Natural killer cell (primary cell): Measurements from ENCODE around the gene CORT. TPM values are rescaled to one million over a fixed set of nuclear protein-coding genes. Genes with fewer than 3 reads are reported as not detected.

Source experiments
- ATAC-seq, 3 donors: fragments of 150-1000 bp in 2 of 3; fragments of 200-7000 bp in 1 of 3; cut with Tn5 transposase; 1 replicate in 1 of 3; 2 replicates in 2 of 3; pipeline ENCODE4 v1.10.0; 2021; ENCODE audit warnings: mild to moderate bottlenecking in 2 of 3, moderate library complexity in 2 of 3
- DNase-seq, 2 donors: peaks; one replicate each; pipeline versions ENCODE4 v3.0.0 to v3.0.0-alpha.2; 2013 to 2021; ENCODE audit warnings: mixed read lengths in 1 of 2
- H3K27ac ChIP-seq: one replicate; pipeline ENCODE4 v1.5.1; 2013; ENCODE audit warnings: mild to moderate bottlenecking, low read length
- H3K27me3 ChIP-seq: one replicate; pipeline ENCODE4 v1.6.1; 2013; ENCODE audit warnings: low read length; ENCODE audit not compliant: control insufficient read depth, insufficient read depth
- H3K36me3 ChIP-seq: one replicate; pipeline ENCODE4 v1.6.1; 2013; ENCODE audit warnings: low read length; ENCODE audit not compliant: control insufficient read depth, insufficient read depth
- H3K4me1 ChIP-seq: one replicate; pipeline ENCODE4 v1.6.1; 2013; ENCODE audit warnings: low read length; ENCODE audit not compliant: control insufficient read depth, insufficient read depth
- H3K4me3 ChIP-seq: one replicate; pipeline ENCODE4 v1.5.1; 2013; ENCODE audit warnings: low read length
- H3K9me3 ChIP-seq: one replicate; pipeline ENCODE4 v1.6.1; 2013; ENCODE audit warnings: low read length; ENCODE audit not compliant: control insufficient read depth, insufficient read depth
- H3K27ac Mint-ChIP-seq, 2 donors: one replicate each; pipeline ENCODE4 v1.8.0; 2022; ENCODE audit warnings: mild to moderate bottlenecking in 2 of 2, mixed read lengths in 2 of 2, moderate library complexity in 1 of 2
- H3K27me3 Mint-ChIP-seq, 2 donors: one replicate each; pipeline ENCODE4 v1.8.0; 2022; ENCODE audit warnings: low read depth in 2 of 2, mixed read lengths in 2 of 2
- H3K36me3 Mint-ChIP-seq: one replicate; pipeline ENCODE4 v1.8.0; 2022; ENCODE audit warnings: mixed read lengths
- H3K4me1 Mint-ChIP-seq, 2 donors: one replicate each; pipeline ENCODE4 v1.8.0; 2022; ENCODE audit warnings: mixed read lengths in 2 of 2
- H3K4me3 Mint-ChIP-seq: one replicate; pipeline ENCODE4 v1.8.0; 2022; ENCODE audit warnings: mild to moderate bottlenecking, moderate library complexity, mixed read lengths
- H3K9me3 Mint-ChIP-seq, 2 donors: one replicate each; pipeline ENCODE4 v1.8.0; 2022; ENCODE audit warnings: mixed read lengths in 2 of 2
- WGBS: methylation state at CpG from one replicate; pipeline ENCODE4 v1.1.7; 2013; ENCODE audit warnings: missing lambda C conversion rate; ENCODE audit not compliant: insufficient coverage; 5-methylcytosine and 5-hydroxymethylcytosine counted together
- intact Hi-C: fragments of 100-400 bp; cut with micrococcal nuclease; formaldehyde crosslinking; loops from one replicate; pipeline ENCODE4 v1.14.2; 2022
- total RNA-seq, 4 donors: library from RNA; stranded (reverse); fragments of 120-200 nt in 1 of 4; gene quantifications; one replicate each; pipeline versions ENCODE4 v1.2.3 to v1.2.4, GENCODE V29; 2013 to 2022
- TF ChIP-seq, protein P1 (sequence below): fragments of 200-600 bp; IDR thresholded peaks from one replicate; pipeline ENCODE4 v1.8.0; 2022; ENCODE audit warnings: antibody characterized with exemption

Gene CORT
- total RNA-seq, 3 donors from 2014 or later (not counting 1 experiment from before 2014, with no cell fraction given): not detected

DNA sequence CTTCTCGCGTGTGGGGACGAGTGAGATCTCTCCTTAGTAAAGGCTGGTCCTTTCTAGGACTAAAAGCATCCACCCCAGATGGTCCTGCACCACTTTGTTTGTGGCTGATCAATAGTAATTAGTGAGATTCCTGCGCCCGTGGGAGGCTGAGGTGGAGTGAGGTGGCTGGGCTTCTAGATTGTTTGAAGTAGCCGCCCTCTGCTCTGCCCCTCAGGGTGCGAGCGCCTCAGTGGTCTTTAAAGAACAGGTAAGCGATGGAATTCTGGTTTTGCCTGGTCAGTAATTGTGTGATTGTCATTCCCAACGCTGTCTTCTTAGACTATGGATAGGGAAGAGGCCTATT, 45.6 kb downstream of the CORT start:
- TF ChIP-seq, protein P1, sequence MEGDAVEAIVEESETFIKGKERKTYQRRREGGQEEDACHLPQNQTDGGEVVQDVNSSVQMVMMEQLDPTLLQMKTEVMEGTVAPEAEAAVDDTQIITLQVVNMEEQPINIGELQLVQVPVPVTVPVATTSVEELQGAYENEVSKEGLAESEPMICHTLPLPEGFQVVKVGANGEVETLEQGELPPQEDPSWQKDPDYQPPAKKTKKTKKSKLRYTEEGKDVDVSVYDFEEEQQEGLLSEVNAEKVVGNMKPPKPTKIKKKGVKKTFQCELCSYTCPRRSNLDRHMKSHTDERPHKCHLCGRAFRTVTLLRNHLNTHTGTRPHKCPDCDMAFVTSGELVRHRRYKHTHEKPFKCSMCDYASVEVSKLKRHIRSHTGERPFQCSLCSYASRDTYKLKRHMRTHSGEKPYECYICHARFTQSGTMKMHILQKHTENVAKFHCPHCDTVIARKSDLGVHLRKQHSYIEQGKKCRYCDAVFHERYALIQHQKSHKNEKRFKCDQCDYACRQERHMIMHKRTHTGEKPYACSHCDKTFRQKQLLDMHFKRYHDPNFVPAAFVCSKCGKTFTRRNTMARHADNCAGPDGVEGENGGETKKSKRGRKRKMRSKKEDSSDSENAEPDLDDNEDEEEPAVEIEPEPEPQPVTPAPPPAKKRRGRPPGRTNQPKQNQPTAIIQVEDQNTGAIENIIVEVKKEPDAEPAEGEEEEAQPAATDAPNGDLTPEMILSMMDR: no peak
- Histone ChIP-seq H3K36me3 (no peaks in the 10 kb centered on the region), H3K27me3 (no peaks in the 10 kb centered on the region), H3K4me1 (peaks cover 37% of the 10 kb centered on the region), H3K4me3 (peak overlapping the region; percentile 46), H3K9me3 (no peaks in the 10 kb centered on the region), H3K27ac (peak overlapping the region; percentile 77)
- no peak for DNase-seq
- Mint-ChIP-seq H3K4me3 (peak overlapping the region; percentile 94), H3K4me1 (peaks cover 36 to 44% of the 10 kb centered on the region in 2 donors), H3K27ac (peak overlapping the region; percentile 92 to 96), H3K27me3 (no peaks in the 10 kb centered on the region), H3K9me3 (no peaks in the 10 kb centered on the region), H3K36me3 (no peaks in the 10 kb centered on the region)
- WGBS: 75% methylated on average over 10 of the region's 10 CpGs
- intact Hi-C loops: loop anchor here (1.0 to 2.0 kb wide), 7 partner anchors 15 to 447 kb away; partner anchors contain the start of gene DFFA
- ATAC-seq: no peak

DNA sequence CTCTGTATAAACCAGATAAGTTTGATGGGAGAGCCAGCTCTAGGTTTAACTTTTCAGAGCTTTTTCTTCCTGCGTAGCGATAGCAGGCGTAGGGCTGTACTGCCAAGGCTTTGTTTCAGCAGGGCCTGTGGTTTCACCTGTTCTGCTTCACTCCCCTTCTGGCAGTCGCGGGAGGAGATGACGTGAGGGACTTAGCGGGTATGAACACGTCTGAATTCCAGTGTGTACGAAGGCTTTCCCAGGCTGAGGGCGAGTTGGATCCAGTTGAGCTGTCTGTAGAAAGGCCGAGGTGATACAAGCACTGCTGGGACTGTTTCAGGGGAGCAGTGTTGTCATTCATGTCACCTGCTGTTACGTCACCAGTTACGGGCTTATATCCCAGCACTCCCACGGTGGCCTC, 46.1 kb downstream of the CORT start:
- peak in 1 of 2 donors; percentile 62 for DNase-seq
- no peaks in the 10 kb centered on the region for H3K9me3 Mint-ChIP-seq
- peak overlapping the region; percentile 94 for H3K4me3 Mint-ChIP-seq
- H3K27ac Mint-ChIP-seq: peak overlapping the region; percentile 92 to 96
- peaks cover 37% of the 10 kb centered on the region for H3K4me1 ChIP-seq
- H3K9me3 ChIP-seq: no peaks in the 10 kb centered on the region
- no peaks in the 10 kb centered on the region for H3K36me3 Mint-ChIP-seq
- peaks cover 36 to 44% of the 10 kb centered on the region in 2 donors for H3K4me1 Mint-ChIP-seq
- ATAC-seq: no peak
- no peaks in the 10 kb centered on the region for H3K27me3 Mint-ChIP-seq
- H3K4me3 ChIP-seq: no peak overlapping the region
- TF ChIP-seq, protein P1: no peak
- H3K36me3 ChIP-seq: no peaks in the 10 kb centered on the region
- H3K27me3 ChIP-seq: no peaks in the 10 kb centered on the region
- intact Hi-C loops: loop anchor here (1.0 to 2.0 kb wide), 7 partner anchors 15 to 446 kb away; partner anchors contain the start of gene DFFA
- WGBS: 82% methylated on average over 14 of the region's 14 CpGs
- H3K27ac ChIP-seq: peak overlapping the region; percentile 77

DNA sequence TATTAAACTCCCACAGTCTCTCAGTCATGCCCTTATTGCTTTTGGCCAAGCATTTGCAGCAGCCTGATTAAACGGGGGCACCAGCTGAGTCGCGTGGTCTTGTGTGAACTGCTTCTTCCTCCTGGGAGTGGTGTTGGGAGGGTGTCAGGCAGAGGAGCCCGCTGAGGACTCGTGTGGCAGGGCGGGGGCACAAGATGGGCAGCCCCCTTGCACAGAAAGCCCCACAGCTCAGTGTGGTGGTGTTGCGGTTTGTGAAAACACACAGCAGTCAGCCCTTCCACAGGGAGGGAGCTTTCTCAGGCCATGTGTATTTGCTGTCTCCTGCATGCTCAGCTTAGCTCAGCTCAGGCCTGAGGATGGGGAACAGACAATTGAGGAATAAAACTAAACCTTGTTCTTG, 47.3 kb downstream of the CORT start:
- Mint-ChIP-seq H3K27me3 (no peaks in the 10 kb centered on the region), H3K36me3 (no peaks in the 10 kb centered on the region), H3K27ac (peak overlapping the region; percentile 92 to 96), H3K9me3 (no peaks in the 10 kb centered on the region), H3K4me3 (peak overlapping the region; percentile 45), H3K4me1 (peaks cover 36 to 44% of the 10 kb centered on the region in 2 donors)
- H3K4me3 ChIP-seq: no peak overlapping the region
- peaks cover 37% of the 10 kb centered on the region for H3K4me1 ChIP-seq
- intact Hi-C loops: no loop called here
- no peaks in the 10 kb centered on the region for H3K9me3 ChIP-seq
- H3K27ac ChIP-seq: peak overlapping the region; percentile 77
- peak in 1 of 2 donors; percentile 51 for DNase-seq
- 73% methylated on average over 6 of the region's 7 CpGs for WGBS
- ATAC-seq: peak; percentile 28 to 38 (median 29)
- no peaks in the 10 kb centered on the region for H3K27me3 ChIP-seq
- no peaks in the 10 kb centered on the region for H3K36me3 ChIP-seq
- TF ChIP-seq, protein P1: no peak

DNA sequence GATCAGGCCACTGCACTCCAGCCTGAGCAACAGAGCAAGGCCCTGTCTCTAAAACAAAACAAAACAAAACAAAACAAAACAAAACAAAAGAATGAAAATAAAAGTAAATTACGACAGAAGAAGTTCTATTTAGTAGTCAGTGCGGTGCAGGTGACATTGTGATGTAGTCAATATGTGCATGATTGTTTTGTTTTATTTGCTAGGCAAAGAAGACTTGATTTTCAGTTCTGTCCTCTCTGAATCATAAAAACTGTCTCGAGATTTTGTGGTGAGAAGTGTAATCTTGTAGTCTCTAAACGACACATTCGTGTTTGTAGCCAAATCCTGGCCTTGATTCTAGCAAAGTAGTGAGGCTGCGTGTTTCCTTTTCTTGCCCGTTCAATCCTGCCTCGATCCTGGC, 48.4 kb downstream of the CORT start:
- peak; percentile 24 to 45 (median 33) for ATAC-seq
- H3K27ac ChIP-seq: peak overlapping the region; percentile 77
- H3K36me3 ChIP-seq: no peaks in the 10 kb centered on the region
- TF ChIP-seq, protein P1: no peak
- WGBS: 63% methylated on average over 8 of the region's 8 CpGs
- no peaks in the 10 kb centered on the region for H3K36me3 Mint-ChIP-seq
- peak overlapping the region; percentile 92 to 96 for H3K27ac Mint-ChIP-seq
- no peak overlapping the region for H3K4me3 ChIP-seq
- H3K4me1 ChIP-seq: peaks cover 37% of the 10 kb centered on the region
- no peaks in the 10 kb centered on the region for H3K27me3 ChIP-seq
- H3K4me1 Mint-ChIP-seq: peaks cover 36 to 39% of the 10 kb centered on the region in 2 donors
- no peaks in the 10 kb centered on the region for H3K9me3 ChIP-seq
- DNase-seq: peak in 1 of 2 donors; percentile 25
- intact Hi-C loops: no loop called here
- no peaks in the 10 kb centered on the region for H3K27me3 Mint-ChIP-seq
- H3K9me3 Mint-ChIP-seq: no peaks in the 10 kb centered on the region
- H3K4me3 Mint-ChIP-seq: peak overlapping the region; percentile 45
